RWPE2 (cell line): Measurements from ENCODE around the gene ZNF236.
"Not testable (repeated sequence)": the region's sequence is repeated elsewhere in the genome, so short reads cannot be mapped to it uniquely, and the experiment has no call there.

Source experiments
- ATAC-seq: fragments of 200-7000 bp; cut with Tn5 transposase; 3 replicates; pipeline ENCODE4 v1.9.1; 2021; ENCODE audit warnings: low read depth
- DNase-seq: peaks from one replicate; pipeline ENCODE4 v3.0.0-alpha.2; 2020; ENCODE audit warnings: low spot score
- H3K27ac ChIP-seq: fragments of 450-650 bp; 2 replicates; pipeline ENCODE4 v1.5.1; 2017; ENCODE audit warnings: mild to moderate bottlenecking; ENCODE audit not compliant: poor library complexity, severe bottlenecking
- H3K27me3 ChIP-seq: fragments of 250-450 bp; sonication (Bioruptor Pico); 2 replicates; pipeline ENCODE4 v1.5.1; 2021; ENCODE audit warnings: mild to moderate bottlenecking, moderate library complexity; ENCODE audit not compliant: insufficient read depth, poor library complexity, severe bottlenecking
- H3K36me3 ChIP-seq: fragments of 250-450 bp; sonication (Bioruptor Pico); 2 replicates; pipeline ENCODE4 v1.5.1; 2020; ENCODE audit warnings: low read depth, mild to moderate bottlenecking, moderate library complexity
- H3K4me1 ChIP-seq: fragments of 250-450 bp; sonication (Bioruptor Pico); 2 replicates; pipeline ENCODE4 v1.5.1; 2021; ENCODE audit warnings: mild to moderate bottlenecking, moderate library complexity; ENCODE audit not compliant: insufficient read depth, poor library complexity, severe bottlenecking
- H3K4me3 ChIP-seq: fragments of 250-450 bp; sonication (Bioruptor Pico); 2 replicates; pipeline ENCODE4 v1.5.1; 2021; ENCODE audit warnings: mild to moderate bottlenecking, moderate library complexity; ENCODE audit not compliant: severe bottlenecking
- H3K9me3 ChIP-seq: fragments of 250-450 bp; sonication (Bioruptor Pico); 2 replicates; pipeline ENCODE4 v1.5.1; 2021; ENCODE audit warnings: mild to moderate bottlenecking, moderate library complexity; ENCODE audit not compliant: severe bottlenecking
- CTCF ChIP-seq: fragments of 450-650 bp; IDR thresholded peaks from one replicate; pipeline ENCODE4 v1.5.1; 2017; ENCODE audit warnings: mild to moderate bottlenecking, moderate library complexity; ENCODE audit not compliant: poor library complexity, severe bottlenecking

The ZNF236 gene

GRCh38 chr18:76822506-76823160, at the start of gene ZNF236:
Gene ZNF236 (plus strand): TSS chr18:76822557. CDS start chr18:76822608, 51 bp downstream.
- H3K36me3 ChIP-seq: peaks cover 17% of the 10 kb centered on the region; the same call in 1 of the 2 replicates
- no peak for DNase-seq
- no peak for TF ChIP-seq CTCF
- peaks cover 5% of the 10 kb centered on the region for H3K4me1 ChIP-seq
- H3K27ac ChIP-seq: peak within 1 kb of the TSS; percentile 81
- H3K9me3 ChIP-seq: no peaks in the 10 kb centered on the region
- no peaks in the 10 kb centered on the region for H3K27me3 ChIP-seq
- H3K4me3 ChIP-seq: peak within 1 kb of the TSS; percentile 95
- ATAC-seq: peak; percentile 63

- H3K27ac ChIP-seq: no peak overlapping the region
- no peak for TF ChIP-seq CTCF
- H3K9me3 ChIP-seq: no peaks in the 10 kb centered on the region
- no peaks in the 10 kb centered on the region for H3K27me3 ChIP-seq
- ATAC-seq: peak; percentile 27; the same call in 1 of the 3 replicates
- H3K4me1 ChIP-seq: no peaks in the 10 kb centered on the region
- H3K36me3 ChIP-seq: no peaks in the 10 kb centered on the region
- DNase-seq: no peak
- no peak overlapping the region for H3K4me3 ChIP-seq
Measured at GRCh38 chr18:76772665-76773064, 49.7 kb upstream of the ZNF236 start.

GRCh38 chr18:76777036-76777435, 45.3 kb upstream of the ZNF236 start:
- H3K4me1 ChIP-seq, DNase-seq, H3K27ac ChIP-seq, H3K27me3 ChIP-seq, H3K9me3 ChIP-seq, H3K4me3 ChIP-seq, ATAC-seq, H3K36me3 ChIP-seq: not testable (repeated sequence)

GRCh38 chr18:76783786-76784484, 38.4 kb upstream of the ZNF236 start:
- H3K36me3 ChIP-seq: no peaks in the 10 kb centered on the region
- no peak overlapping the region for H3K4me3 ChIP-seq
- H3K4me1 ChIP-seq: no peaks in the 10 kb centered on the region
- H3K9me3 ChIP-seq: no peaks in the 10 kb centered on the region
- DNase-seq (no peak), ATAC-seq (0 out of 3 replicates have a peak, but pooled peaks have one; percentile 25)
- H3K27me3 ChIP-seq: peaks cover 5% of the 10 kb centered on the region
- no peak for TF ChIP-seq CTCF
- H3K27ac ChIP-seq: no peak overlapping the region

- ATAC-seq: no peak
- H3K27ac ChIP-seq: no peak overlapping the region
- no peaks in the 10 kb centered on the region for H3K36me3 ChIP-seq
- H3K9me3 ChIP-seq: no peaks in the 10 kb centered on the region
- no peak for DNase-seq
- no peaks in the 10 kb centered on the region for H3K4me1 ChIP-seq
- H3K4me3 ChIP-seq: no peak overlapping the region
- H3K27me3 ChIP-seq: peaks cover 5% of the 10 kb centered on the region
- TF ChIP-seq CTCF: no peak
Measured at GRCh38 chr18:76785872-76786271, 36.5 kb upstream of the ZNF236 start.
